ENCODE measurements around the gene AKT3.
A peak's percentile ranks its signal among the peaks of the same experiment; 100 is the strongest.
"Not testable (repeated sequence)": the region's sequence is repeated elsewhere in the genome, so short reads cannot be mapped to it uniquely, and the experiment has no call there.

The AKT3 gene

GRCh38 chr1:243783714-243784113, 66.3 kb downstream of the AKT3 start:
- no peak for DNase-seq (ENCODE audit: low spot score)

- not testable (repeated sequence) for DNase-seq (ENCODE audit: low spot score)
Measured at GRCh38 chr1:243772361-243773050, 77.5 kb downstream of the AKT3 start.

- DNase-seq (ENCODE audit: low spot score), result no peak
Measured at GRCh38 chr1:243770860-243771259, 79.2 kb downstream of the AKT3 start.

GRCh38 chr1:243765676-243766075, 84.4 kb downstream of the AKT3 start:
- DNase-seq (ENCODE audit: low spot score), result no peak

- DNase-seq (ENCODE audit: low spot score), result no peak
Measured at GRCh38 chr1:243763806-243764205, 86.2 kb downstream of the AKT3 start.

- DNase-seq (ENCODE audit: low spot score), result no peak
Measured at GRCh38 chr1:243758647-243759046, 91.4 kb downstream of the AKT3 start.

GRCh38 chr1:243756529-243756928, 93.5 kb downstream of the AKT3 start:
- no peak for DNase-seq (ENCODE audit: low spot score)

GRCh38 chr1:243754348-243754747, 95.7 kb downstream of the AKT3 start:
- DNase-seq (ENCODE audit: low spot score), result no peak

GRCh38 chr1:243751506-243751905, 98.5 kb downstream of the AKT3 start:
- no peak for DNase-seq (ENCODE audit: low spot score)

- peak; percentile 64 for DNase-seq (ENCODE audit: low spot score)
Measured at GRCh38 chr1:243748706-243749283, 101.2 kb downstream of the AKT3 start.

- DNase-seq (ENCODE audit: low spot score), result no peak
Measured at GRCh38 chr1:243748227-243748626, 101.8 kb downstream of the AKT3 start.

GRCh38 chr1:243746751-243747150, 103.3 kb downstream of the AKT3 start:
- no peak for DNase-seq (ENCODE audit: low spot score)

GRCh38 chr1:243745356-243745755, 104.7 kb downstream of the AKT3 start:
- DNase-seq (ENCODE audit: low spot score), result no peak

- DNase-seq (ENCODE audit: low spot score), result peak; percentile 50
Measured at GRCh38 chr1:243742819-243743218, 107.2 kb downstream of the AKT3 start.

GRCh38 chr1:243740255-243740999, 109.6 kb downstream of the AKT3 start:
- DNase-seq (ENCODE audit: low spot score), result no peak

GRCh38 chr1:243739335-243740003, 110.6 kb downstream of the AKT3 start:
- no peak for DNase-seq (ENCODE audit: low spot score)

GRCh38 chr1:243738020-243738419, 112.0 kb downstream of the AKT3 start:
- no peak for DNase-seq (ENCODE audit: low spot score)

- no peak for DNase-seq (ENCODE audit: low spot score)
Measured at GRCh38 chr1:243735457-243735856, 114.6 kb downstream of the AKT3 start.

GRCh38 chr1:243734308-243734695, 115.7 kb downstream of the AKT3 start:
- DNase-seq (ENCODE audit: low spot score), result no peak

- no peak for DNase-seq (ENCODE audit: low spot score)
Measured at GRCh38 chr1:243733670-243734307, 116.3 kb downstream of the AKT3 start.

GRCh38 chr1:243732637-243733036, 117.4 kb downstream of the AKT3 start:
- DNase-seq (ENCODE audit: low spot score), result no peak

- no peak for DNase-seq (ENCODE audit: low spot score)
Measured at GRCh38 chr1:243731974-243732625, 117.9 kb downstream of the AKT3 start.

Measured in kidney capillary endothelial cell (primary cell).